GM23248 (cell line): ENCODE results near the gene STK24. TPM values are rescaled to one million over a fixed set of nuclear protein-coding genes. Genes with fewer than 3 reads are reported as not detected.

Source experiments
- DNase-seq: peaks from one replicate; pipeline ENCODE4 v3.0.0-alpha.2; 2015
- H2AFZ ChIP-seq: fragments of 200-600 bp; sonication (generic); 2 replicates; pipeline ENCODE4 v1.6.1; 2016; ENCODE audit warnings: antibody characterized with exemption
- H3F3A ChIP-seq: fragments of 200-600 bp; sonication (generic); 2 replicates; pipeline ENCODE4 v1.6.1; 2016; ENCODE audit warnings: mild to moderate bottlenecking, antibody characterized with exemption, mixed run types; ENCODE audit not compliant: insufficient read depth
- H3K27ac ChIP-seq: fragments of 200-600 bp; sonication (generic); 2 replicates; pipeline ENCODE4 v1.5.1; 2016; ENCODE audit warnings: mild to moderate bottlenecking
- H3K27me3 ChIP-seq: fragments of 200-600 bp; sonication (generic); replicated peaks from 2 replicates; pipeline ENCODE4 v1.6.1; 2016; ENCODE audit warnings: mild to moderate bottlenecking; ENCODE audit not compliant: insufficient read depth
- H3K36me3 ChIP-seq: fragments of 200-600 bp; sonication (generic); 2 replicates; pipeline ENCODE4 v1.6.1; 2016; ENCODE audit warnings: low read depth, mild to moderate bottlenecking
- H3K4me1 ChIP-seq: fragments of 200-600 bp; sonication (generic); 2 replicates; pipeline ENCODE4 v1.6.1; 2016; ENCODE audit warnings: mild to moderate bottlenecking; ENCODE audit not compliant: insufficient read depth
- H3K4me2 ChIP-seq: fragments of 200-600 bp; sonication (generic); one replicate; pipeline ENCODE4 v1.6.1; 2016; ENCODE audit warnings: mild to moderate bottlenecking; ENCODE audit not compliant: unreplicated experiment
- H3K4me3 ChIP-seq: fragments of 200-600 bp; sonication (generic); 2 replicates; pipeline ENCODE4 v1.5.1; 2016; ENCODE audit warnings: mild to moderate bottlenecking
- H3K79me2 ChIP-seq: fragments of 200-600 bp; sonication (generic); 2 replicates; pipeline ENCODE4 v1.6.1; 2016; ENCODE audit warnings: mild to moderate bottlenecking; ENCODE audit not compliant: insufficient read depth
- H3K9ac ChIP-seq: fragments of 200-600 bp; sonication (generic); 2 replicates; pipeline ENCODE4 v1.6.1; 2016; ENCODE audit warnings: mild to moderate bottlenecking
- H3K9me2 ChIP-seq: fragments of 200-600 bp; sonication (generic); 2 replicates; pipeline ENCODE4 v1.6.1; 2016; ENCODE audit warnings: mixed run types, mild to moderate bottlenecking, moderate library complexity; ENCODE audit not compliant: insufficient read depth
- H3K9me3 ChIP-seq: fragments of 200-600 bp; sonication (generic); one replicate; pipeline ENCODE4 v1.6.1; 2017; ENCODE audit warnings: low read depth
- H4K20me1 ChIP-seq: fragments of 200-600 bp; sonication (generic); 2 replicates; pipeline ENCODE4 v1.6.0; 2016; ENCODE audit not compliant: insufficient read depth
- EZH2 ChIP-seq: fragments of 200-600 bp; sonication (generic); IDR thresholded peaks from 2 replicates; pipeline ENCODE4 v1.6.1; 2018; ENCODE audit warnings: antibody characterized with exemption, mild to moderate bottlenecking; ENCODE audit not compliant: insufficient read depth, poor library complexity, severe bottlenecking
- EZH2phosphoT487 ChIP-seq: fragments of 200-600 bp; sonication (generic); IDR thresholded peaks from 2 replicates; pipeline ENCODE4 v1.6.1; 2018; ENCODE audit warnings: antibody characterized with exemption, moderate library complexity, mild to moderate bottlenecking, low read depth; ENCODE audit not compliant: insufficient read depth
- WGBS, 2 experiments: methylation state at CpG; one replicate each; pipeline ENCODE4 v1.1.6; 2015 to 2017; ENCODE audit warnings: low lambda C conversion rate in 2 of 2, low coverage in 1 of 2; ENCODE audit errors: missing lambda C conversion rate in 2 of 2; 5-methylcytosine and 5-hydroxymethylcytosine counted together
- in situ Hi-C: fragments of 300-500 bp; cut with MboI; formaldehyde crosslinking; loops from 2 replicates; pipeline ENCODE4 v1.15.0; 2020
- polyA plus RNA-seq: library from polyadenylated mRNA; unstranded; fragments of >200 nt; fragmentation: Nextera tagmentation; extraction: Ambion mirVana; gene quantifications from 2 replicates; pipeline ENCODE4 v1.2.1, GENCODE V29; 2016
- total RNA-seq: library from RNA; depleted of rRNA; stranded (reverse); fragments of >200 nt; shearing (Covaris generic); gene quantifications from 2 replicates; pipeline ENCODE4 v1.2.3, GENCODE V29; 2014

The STK24 gene
- total and polyA plus RNA-seq, 2 experiments from 2014 or later = 11.1 to 72.4 TPM

DNA sequence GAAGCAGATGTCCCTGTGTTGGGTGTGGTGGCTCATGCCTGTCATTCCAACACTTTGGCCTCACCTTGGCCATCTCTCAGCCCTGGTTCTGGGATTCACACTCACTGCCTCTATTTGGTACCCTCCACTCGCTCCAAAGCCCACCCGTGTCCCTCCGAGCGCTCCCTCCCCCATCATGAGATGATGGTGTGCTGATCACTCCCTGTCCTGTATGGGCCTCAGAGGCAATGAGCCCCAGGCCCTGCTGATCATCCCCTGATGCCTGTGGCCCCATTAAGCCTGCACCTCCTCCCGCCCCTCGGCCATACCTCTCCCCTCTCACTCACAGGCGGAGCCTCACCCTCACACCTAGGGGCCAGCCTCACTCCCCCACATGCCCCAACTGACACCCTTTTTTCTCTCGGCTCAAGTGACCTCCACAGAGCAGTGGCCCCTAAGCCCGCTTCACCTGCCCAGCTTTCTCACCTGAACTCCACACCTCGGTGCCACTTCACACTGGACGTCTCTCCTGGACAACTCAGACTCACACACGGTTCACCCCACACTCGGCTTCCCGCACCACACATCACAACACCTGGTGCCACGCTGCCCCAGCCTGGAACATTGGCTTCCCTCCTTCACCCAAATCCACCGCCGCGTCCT is 114.5 kb downstream of the STK24 start:
- Histone ChIP-seq H3K27ac (no peak overlapping the region), H3K4me3 (no peak overlapping the region), H3K27me3 (no peaks in the 10 kb centered on the region), H3K9me2 (no peaks in the 10 kb centered on the region), H3K9ac (no peak overlapping the region), H3K4me2 (no peak overlapping the region), H3K9me3 (no peaks in the 10 kb centered on the region), H3K36me3 (peaks cover 6% of the 10 kb centered on the region; the same call in 1 of the 2 replicates), H3K4me1 (no peaks in the 10 kb centered on the region), H2AFZ (no peak overlapping the region), H3K79me2 (peaks cover 71% of the 10 kb centered on the region), H3F3A (0 out of 2 replicates have a peak, but pooled peaks cover 5% of the 10 kb centered on the region), H4K20me1 (no peaks in the 10 kb centered on the region)
- DNase-seq = no peak
- in situ Hi-C loops = loop anchor here (10.0 to 25.0 kb wide), 2 partner anchors 192 to 375 kb away; no protein-coding TSS in a partner anchor
- 89 to 92% methylated on average over 17 to 18 of the region's 18 CpGs for WGBS, 2 experiments
- TF ChIP-seq EZH2phosphoT487 (no peak), EZH2 (no peak)

GRCh38 chr13:98461486-98462240 is 115.2 kb downstream of the STK24 start:
- Histone ChIP-seq H3K4me3 (no peak overlapping the region), H3K36me3 (peaks cover 6% of the 10 kb centered on the region; the same call in 1 of the 2 replicates), H3K9me3 (no peaks in the 10 kb centered on the region), H3K79me2 (peaks cover 64% of the 10 kb centered on the region), H2AFZ (no peak overlapping the region), H4K20me1 (no peaks in the 10 kb centered on the region), H3K4me2 (no peak overlapping the region), H3K27ac (no peak overlapping the region), H3K27me3 (no peaks in the 10 kb centered on the region), H3K4me1 (no peaks in the 10 kb centered on the region), H3F3A (0 out of 2 replicates have a peak, but pooled peaks cover 1% of the 10 kb centered on the region), H3K9ac (no peak overlapping the region), H3K9me2 (no peaks in the 10 kb centered on the region)
- WGBS, 2 experiments = 83 to 87% methylated on average over 14 to 16 of the region's 16 CpGs
- DNase-seq = no peak
- in situ Hi-C loops = loop anchor here (10.0 to 25.0 kb wide), 2 partner anchors 193 to 376 kb away; no protein-coding TSS in a partner anchor
- TF ChIP-seq EZH2 = no peak

DNA sequence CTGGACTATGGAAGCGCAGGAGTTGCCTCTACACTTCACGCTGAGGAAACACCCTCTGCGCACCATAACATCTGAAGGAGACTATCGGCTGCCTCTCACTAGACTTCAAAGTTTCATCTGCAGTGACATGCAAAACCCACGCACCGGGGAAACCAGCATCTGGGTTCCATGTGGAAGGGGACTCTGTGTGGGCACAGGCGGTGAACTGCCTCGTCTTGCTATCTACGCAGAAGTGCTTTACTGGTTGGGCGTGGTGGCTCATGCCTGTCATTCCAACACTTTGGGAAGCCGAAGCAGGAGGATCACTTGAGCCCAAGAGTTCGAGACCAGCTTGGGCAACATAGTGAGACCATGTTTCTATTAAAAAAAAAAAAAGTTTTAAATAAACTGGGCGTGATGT is 116.4 kb downstream of the STK24 start:
- peaks cover 14% of the 10 kb centered on the region; the same call in 1 of the 2 replicates for H3K36me3 ChIP-seq
- H3K4me1 ChIP-seq = no peaks in the 10 kb centered on the region
- no peaks in the 10 kb centered on the region for H3K9me2 ChIP-seq
- DNase-seq = no peak
- no peaks in the 10 kb centered on the region for H3K9me3 ChIP-seq
- in situ Hi-C loops = loop anchor here (10.0 to 25.0 kb wide), 2 partner anchors 194 to 377 kb away; no protein-coding TSS in a partner anchor
- WGBS, 2 experiments = 43 to 47% methylated on average over 13 of the region's 13 CpGs
- H3K27me3 ChIP-seq = no peaks in the 10 kb centered on the region
- no peak overlapping the region for H3K4me3 ChIP-seq
- peaks cover 58% of the 10 kb centered on the region for H3K79me2 ChIP-seq
- no peak overlapping the region for H3K4me2 ChIP-seq
- H2AFZ ChIP-seq = no peak overlapping the region
- H3K9ac ChIP-seq = no peak overlapping the region
- H3F3A ChIP-seq = peaks cover 13% of the 10 kb centered on the region
- no peaks in the 10 kb centered on the region for H4K20me1 ChIP-seq
- no peak overlapping the region for H3K27ac ChIP-seq
- TF ChIP-seq EZH2 (no peak), EZH2phosphoT487 (no peak)

DNA sequence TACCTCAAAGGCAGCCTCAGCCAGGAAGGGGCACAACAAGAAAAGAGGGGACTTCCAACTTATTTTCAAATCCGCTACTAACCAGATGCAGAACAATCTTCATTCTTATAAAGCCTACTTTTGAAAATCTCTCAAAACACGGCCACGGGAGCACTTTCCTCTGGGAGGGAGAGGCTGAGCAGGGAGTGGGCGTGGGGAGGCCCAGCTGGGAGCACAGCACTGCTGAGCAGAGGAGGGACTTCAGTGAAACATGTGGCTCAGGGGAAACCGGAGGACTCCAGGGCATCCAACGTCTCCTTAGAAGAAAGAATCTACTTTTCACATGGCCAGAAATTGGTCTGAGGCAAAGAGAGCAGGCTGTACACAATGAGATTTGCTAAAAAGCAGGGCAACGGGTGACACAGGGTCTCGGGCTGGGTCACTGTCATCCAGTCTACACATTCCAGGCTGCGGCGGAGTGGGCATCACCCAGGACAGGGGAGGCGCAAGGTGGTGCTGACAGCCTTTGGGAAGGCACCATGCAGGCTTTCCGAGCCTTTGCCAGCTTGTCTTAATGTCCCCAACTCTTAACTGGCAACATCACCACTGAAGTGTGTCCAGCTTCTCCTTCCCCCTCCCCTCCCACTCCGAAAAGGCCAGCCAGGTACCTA is 117.1 kb downstream of the STK24 start:
- H3K36me3 ChIP-seq = peaks cover 14% of the 10 kb centered on the region; the same call in 1 of the 2 replicates

More for the DNA sequence above, 117.1 kb downstream of the STK24 start:
- Histone ChIP-seq H3K79me2 (peaks cover 55% of the 10 kb centered on the region), H3K4me2 (no peak overlapping the region), H3K9me2 (no peaks in the 10 kb centered on the region), H3K4me1 (peaks cover 6% of the 10 kb centered on the region; the same call in 1 of the 2 replicates), H3K27ac (no peak overlapping the region), H2AFZ (no peak overlapping the region), H3K27me3 (no peaks in the 10 kb centered on the region), H3F3A (peaks cover 19% of the 10 kb centered on the region), H3K9ac (no peak overlapping the region), H3K4me3 (no peak overlapping the region), H3K9me3 (no peaks in the 10 kb centered on the region), H4K20me1 (no peaks in the 10 kb centered on the region)
- no peak for TF ChIP-seq EZH2
- TF ChIP-seq EZH2phosphoT487 = no peak
- in situ Hi-C loops = loop anchor here (10.0 to 25.0 kb wide), 2 partner anchors 195 to 377 kb away; no protein-coding TSS in a partner anchor
- 83 to 85% methylated on average over 12 to 13 of the region's 13 CpGs for WGBS, 2 experiments
- DNase-seq = no peak
